ENCODE results near the gene PMF1. TPM values are rescaled to one million over a fixed set of nuclear protein-coding genes. Genes with fewer than 3 reads are reported as not detected.

The PMF1 gene
- total RNA-seq, 1 donor from 2014 or later = 62.0 TPM

DNA sequence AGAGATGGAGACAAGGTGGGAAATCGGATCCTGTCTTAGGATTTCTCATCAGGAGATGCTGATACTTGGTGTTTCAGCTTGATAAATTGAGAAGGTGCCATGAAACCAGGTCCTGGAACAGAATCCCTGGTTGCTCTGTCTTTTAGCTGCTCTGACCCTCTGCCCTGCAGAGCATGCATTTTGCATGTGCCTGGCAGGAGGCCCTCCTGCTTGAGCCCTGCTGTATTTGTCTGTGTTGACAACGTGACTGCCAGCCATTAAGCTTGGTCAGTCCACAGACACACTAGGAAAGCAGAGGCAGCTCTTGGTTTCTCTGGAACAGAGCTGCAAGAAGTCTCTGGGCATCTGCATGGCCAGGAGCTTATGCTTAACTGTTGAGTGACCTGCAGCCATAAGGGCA, 16.4 kb upstream of the PMF1 start:
- DNase-seq (ENCODE audit: extremely low spot score, unreplicated experiment) = no peak
- Mint-ChIP-seq H3K9me3 (no peaks in the 10 kb centered on the region), H3K4me3 (peak overlapping the region; percentile 66), H3K27me3 (no peaks in the 10 kb centered on the region), H3K36me3 (peaks cover 15% of the 10 kb centered on the region), H3K4me1 (ENCODE audit: unreplicated experiment) (peaks cover 19% of the 10 kb centered on the region), H3K27ac (no peak overlapping the region)
- TF ChIP-seq CTCF (conservative IDR thresholded peaks at IDR 0.05) = no peak

DNA sequence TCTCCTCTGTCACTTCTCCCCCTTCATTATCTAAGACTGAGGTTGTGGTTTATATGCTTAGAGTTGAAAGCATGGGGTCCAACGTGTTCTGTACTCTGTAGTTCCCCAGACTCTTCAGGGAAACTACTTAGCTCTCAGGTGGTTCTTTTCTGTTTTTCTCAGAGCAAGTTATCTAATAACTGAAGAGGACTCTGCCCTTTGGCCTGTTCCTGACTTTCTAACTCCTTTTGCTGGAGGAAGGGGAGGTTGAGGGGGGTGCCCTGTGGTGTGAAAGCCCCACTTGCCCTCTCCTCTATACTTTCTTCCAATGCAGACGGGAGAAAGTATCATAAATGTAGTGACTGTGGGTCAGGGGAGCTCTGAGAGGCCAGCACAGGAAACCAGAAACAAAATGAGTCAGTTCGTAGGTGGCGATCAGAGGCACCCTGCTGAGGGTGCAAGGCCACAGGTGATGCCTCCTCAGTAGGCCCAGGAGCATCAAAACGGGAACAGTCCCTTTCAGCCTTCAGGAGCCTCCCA, 13.9 kb upstream of the PMF1 start:
- Mint-ChIP-seq H3K9me3 (no peaks in the 10 kb centered on the region), H3K27ac (no peak overlapping the region), H3K36me3 (peaks cover 12% of the 10 kb centered on the region), H3K4me1 (ENCODE audit: unreplicated experiment) (peaks cover 14% of the 10 kb centered on the region), H3K4me3 (no peak overlapping the region), H3K27me3 (no peaks in the 10 kb centered on the region)
- no peak for DNase-seq (ENCODE audit: extremely low spot score, unreplicated experiment)
- TF ChIP-seq CTCF (conservative IDR thresholded peaks at IDR 0.05) = no peak

- Mint-ChIP-seq H3K27ac (no peak overlapping the region), H3K27me3 (no peaks in the 10 kb centered on the region), H3K4me3 (no peak overlapping the region), H3K4me1 (ENCODE audit: unreplicated experiment) (peaks cover 7% of the 10 kb centered on the region), H3K36me3 (peaks cover 11% of the 10 kb centered on the region), H3K9me3 (no peaks in the 10 kb centered on the region)
- no peak for TF ChIP-seq CTCF (conservative IDR thresholded peaks at IDR 0.05)
- DNase-seq (ENCODE audit: extremely low spot score, unreplicated experiment) = no peak
Observed at GRCh38 chr1:156200044-156200443, 12.8 kb upstream of the PMF1 start.

GRCh38 chr1:156203331-156203730, 9.5 kb upstream of the PMF1 start:
- Mint-ChIP-seq H3K9me3 (no peaks in the 10 kb centered on the region), H3K4me1 (ENCODE audit: unreplicated experiment) (no peaks in the 10 kb centered on the region), H3K36me3 (peaks cover 11% of the 10 kb centered on the region), H3K27me3 (no peaks in the 10 kb centered on the region), H3K4me3 (no peak overlapping the region), H3K27ac (no peak overlapping the region)
- no peak for DNase-seq (ENCODE audit: extremely low spot score, unreplicated experiment)
- TF ChIP-seq CTCF (conservative IDR thresholded peaks at IDR 0.05) = no peak

DNA sequence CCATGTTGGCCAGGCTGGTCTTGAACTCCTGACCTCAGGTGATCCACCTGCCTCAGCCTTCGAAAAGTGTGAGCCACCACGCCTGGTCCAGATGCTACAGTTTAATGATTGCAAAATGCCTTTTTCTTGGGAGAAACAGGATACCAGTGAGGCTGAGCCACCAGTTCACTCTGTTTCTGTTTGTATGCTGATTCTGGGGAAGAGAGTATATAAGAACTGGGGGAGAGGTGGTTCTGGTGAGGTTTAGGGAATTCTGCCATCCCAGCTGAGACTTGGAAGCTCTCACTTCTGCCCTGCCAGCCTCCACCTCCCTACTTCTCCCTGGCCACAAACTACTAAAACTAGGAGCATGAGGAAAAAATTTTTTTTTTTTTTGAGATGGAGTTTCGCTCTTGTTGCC, 8.1 kb upstream of the PMF1 start:
- no peak for TF ChIP-seq CTCF (conservative IDR thresholded peaks at IDR 0.05)
- Mint-ChIP-seq H3K4me3 (no peak overlapping the region), H3K9me3 (no peaks in the 10 kb centered on the region), H3K36me3 (peaks cover 20% of the 10 kb centered on the region), H3K27ac (no peak overlapping the region), H3K27me3 (no peaks in the 10 kb centered on the region), H3K4me1 (ENCODE audit: unreplicated experiment) (no peaks in the 10 kb centered on the region)
- DNase-seq (ENCODE audit: extremely low spot score, unreplicated experiment) = no peak

DNA sequence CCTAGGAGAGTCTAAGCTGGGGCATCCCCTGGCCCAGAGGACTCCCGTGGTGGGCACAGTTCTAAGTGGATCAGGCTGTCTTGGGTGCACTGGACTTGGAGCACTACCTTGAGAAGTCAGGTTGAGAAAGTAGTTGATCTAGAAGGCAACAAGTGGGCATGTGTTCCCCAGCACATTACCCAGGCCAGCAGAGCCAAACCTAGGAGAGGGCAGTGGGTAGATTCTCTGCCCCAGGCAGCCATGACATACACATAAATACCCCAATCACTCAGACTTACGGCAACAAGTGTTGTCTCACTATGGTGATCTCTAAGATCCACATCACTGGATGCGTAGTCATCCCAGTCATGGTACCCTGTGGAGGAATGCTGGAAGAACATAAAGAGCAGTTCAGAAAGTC, 1.6 kb upstream of the PMF1 start:
- no peaks in the 10 kb centered on the region for H3K27me3 Mint-ChIP-seq
- H3K9me3 Mint-ChIP-seq = no peaks in the 10 kb centered on the region
- H3K4me3 Mint-ChIP-seq = peak overlapping the region; percentile 25
- H3K36me3 Mint-ChIP-seq = peaks cover 23% of the 10 kb centered on the region
- TF ChIP-seq CTCF (conservative IDR thresholded peaks at IDR 0.05) = no peak
- H3K27ac Mint-ChIP-seq = peak overlapping the region; percentile 100
- no peak for DNase-seq (ENCODE audit: extremely low spot score, unreplicated experiment)
- peaks cover 4% of the 10 kb centered on the region for H3K4me1 Mint-ChIP-seq (ENCODE audit: unreplicated experiment)

Measured in type B pancreatic cell (in vitro differentiated cells).